ENCODE measurements around the gene ZFP36L1. TPM values are rescaled to one million over a fixed set of nuclear protein-coding genes. Genes with fewer than 3 reads are reported as not detected.

ZFP36L1 gene
- total and polyA plus RNA-seq, 2 of the 13 experiments (the other 11 are each of a cell fraction or from before 2014, with no cell fraction given): 7.4 to 10.2 TPM

DNA sequence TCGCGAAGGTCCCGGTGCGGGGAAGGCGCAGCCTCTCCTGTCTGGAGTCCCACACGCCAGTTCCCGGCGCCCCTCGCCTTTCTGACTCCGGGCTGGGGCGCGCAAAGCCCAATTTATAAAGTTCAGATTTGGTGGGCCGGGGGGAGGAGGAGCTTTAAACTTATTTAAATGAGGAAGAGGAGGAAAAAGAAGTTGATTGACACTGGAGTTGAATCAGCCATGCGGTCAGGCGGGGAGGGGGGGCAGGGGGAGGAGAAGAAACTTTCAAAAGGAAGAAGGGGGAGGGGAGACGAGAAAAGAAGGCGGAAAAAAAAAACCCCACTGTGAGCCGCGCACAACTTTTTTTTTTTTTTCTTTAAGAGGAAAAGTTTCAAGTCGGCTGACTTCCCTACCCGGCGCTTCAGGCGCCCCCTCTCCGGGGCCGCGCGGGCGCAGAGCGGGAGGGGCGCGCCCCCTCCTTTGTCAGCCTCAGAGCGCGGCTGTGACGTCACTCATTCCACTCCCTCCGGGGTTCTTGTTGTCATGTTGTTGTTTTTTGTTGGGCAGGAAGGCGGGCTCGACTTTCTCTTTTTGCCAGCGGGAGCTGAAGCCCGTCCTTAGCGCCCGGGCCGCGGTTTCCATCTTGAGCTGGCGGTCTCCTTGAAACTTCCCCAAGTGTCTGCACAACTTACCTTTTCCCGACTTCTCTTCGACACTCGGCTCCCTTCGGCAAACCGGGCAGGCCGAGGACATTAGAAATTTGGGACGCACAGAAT lies at the start of gene ZFP36L1 (continued):
- TF ChIP-seq ESRRA (CRISPR knock-in tag; IDR thresholded peaks at IDR 0.05; ENCODE audit: low read depth): no peak
- no peak for TF ChIP-seq HMGA1 (CRISPR knock-in tag; conservative IDR thresholded peaks at IDR 0.05)
- TF ChIP-seq SOX6 (IDR thresholded peaks at IDR 0.05): no peak
- TF ChIP-seq SOX6 (CRISPR knock-in tag; IDR thresholded peaks at IDR 0.05): no peak; the same call in none of the 2 replicates
- TF ChIP-seq ZNF7 (CRISPR knock-in tag; IDR thresholded peaks at IDR 0.05): no peak
- 0 out of 2 replicates have a peak, but pooled peaks have one; percentile 11 for TF ChIP-seq SALL1 (CRISPR knock-in tag; IDR thresholded peaks at IDR 0.05)
- TF ChIP-seq ZNF790 (CRISPR knock-in tag; IDR thresholded peaks at IDR 0.05; ENCODE audit: borderline replicate concordance): no peak
- no peak; the same call in 1 of the 2 replicates for TF ChIP-seq RXRA (CRISPR knock-in tag; IDR thresholded peaks at IDR 0.05)
- TF ChIP-seq, protein P1, sequence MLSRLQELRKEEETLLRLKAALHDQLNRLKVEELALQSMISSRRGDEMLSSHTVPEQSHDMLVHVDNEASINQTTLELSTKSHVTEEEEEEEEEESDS (CRISPR knock-in tag; IDR thresholded peaks at IDR 0.05; ENCODE audit: borderline replicate concordance): no peak
- no peak for TF ChIP-seq NR3C1 (CRISPR knock-in tag; IDR thresholded peaks at IDR 0.05)
- TF ChIP-seq ZNF891 (CRISPR knock-in tag; IDR thresholded peaks at IDR 0.05): no peak
- TF ChIP-seq, protein P2, sequence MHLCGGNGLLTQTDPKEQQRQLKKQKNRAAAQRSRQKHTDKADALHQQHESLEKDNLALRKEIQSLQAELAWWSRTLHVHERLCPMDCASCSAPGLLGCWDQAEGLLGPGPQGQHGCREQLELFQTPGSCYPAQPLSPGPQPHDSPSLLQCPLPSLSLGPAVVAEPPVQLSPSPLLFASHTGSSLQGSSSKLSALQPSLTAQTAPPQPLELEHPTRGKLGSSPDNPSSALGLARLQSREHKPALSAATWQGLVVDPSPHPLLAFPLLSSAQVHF (CRISPR knock-in tag; IDR thresholded peaks at IDR 0.05): no peak
- TF ChIP-seq, protein P3, sequence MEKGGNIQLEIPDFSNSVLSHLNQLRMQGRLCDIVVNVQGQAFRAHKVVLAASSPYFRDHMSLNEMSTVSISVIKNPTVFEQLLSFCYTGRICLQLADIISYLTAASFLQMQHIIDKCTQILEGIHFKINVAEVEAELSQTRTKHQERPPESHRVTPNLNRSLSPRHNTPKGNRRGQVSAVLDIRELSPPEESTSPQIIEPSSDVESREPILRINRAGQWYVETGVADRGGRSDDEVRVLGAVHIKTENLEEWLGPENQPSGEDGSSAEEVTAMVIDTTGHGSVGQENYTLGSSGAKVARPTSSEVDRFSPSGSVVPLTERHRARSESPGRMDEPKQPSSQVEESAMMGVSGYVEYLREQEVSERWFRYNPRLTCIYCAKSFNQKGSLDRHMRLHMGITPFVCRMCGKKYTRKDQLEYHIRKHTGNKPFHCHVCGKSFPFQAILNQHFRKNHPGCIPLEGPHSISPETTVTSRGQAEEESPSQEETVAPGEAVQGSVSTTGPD (CRISPR knock-in tag; IDR thresholded peaks at IDR 0.05): 0 out of 2 replicates have a peak, but pooled peaks have one; percentile 29
- no peak for TF ChIP-seq NR2F6 (IDR thresholded peaks at IDR 0.05)
- TF ChIP-seq NR2F6 (CRISPR knock-in tag; IDR thresholded peaks at IDR 0.05): no peak
- TF ChIP-seq ZSCAN9 (CRISPR knock-in tag; IDR thresholded peaks at IDR 0.05; ENCODE audit: borderline replicate concordance): no peak
- peak; percentile 15 for TF ChIP-seq ASH2L (IDR thresholded peaks at IDR 0.05; ENCODE audit: insufficient read length, low read depth, low read length)
- 0 out of 2 replicates have a peak, but pooled peaks have one; percentile 35 for TF ChIP-seq SMAD9 (CRISPR knock-in tag; IDR thresholded peaks at IDR 0.05)
- peak; percentile 26; the same call in 1 of the 2 replicates for TF ChIP-seq FOXA3 (CRISPR knock-in tag; IDR thresholded peaks at IDR 0.05)
- no peak for TF ChIP-seq ZMYM2 (CRISPR knock-in tag; IDR thresholded peaks at IDR 0.05)
- no peak for TF ChIP-seq ZNF83 (CRISPR knock-in tag; IDR thresholded peaks at IDR 0.05; ENCODE audit: borderline replicate concordance)
- TF ChIP-seq IRX3 (CRISPR knock-in tag; IDR thresholded peaks at IDR 0.05; ENCODE audit: borderline replicate concordance, low read depth): no peak; the same call in 1 of the 2 replicates
- TF ChIP-seq ZNF205 (CRISPR knock-in tag; IDR thresholded peaks at IDR 0.05): no peak
- TF ChIP-seq ZNF326 (CRISPR knock-in tag; IDR thresholded peaks at IDR 0.05; ENCODE audit: borderline replicate concordance): no peak
- no peak for TF ChIP-seq MYC (CRISPR knock-in tag; IDR thresholded peaks at IDR 0.05; ENCODE audit: borderline replicate concordance)
- 0 out of 2 replicates have a peak, but pooled peaks have one; percentile 18 for TF ChIP-seq ZNF264 (CRISPR knock-in tag; IDR thresholded peaks at IDR 0.05)
- no peak for TF ChIP-seq RAD21 (CRISPR knock-in tag; IDR thresholded peaks at IDR 0.05)
- TF ChIP-seq PHB2 (IDR thresholded peaks at IDR 0.05; ENCODE audit: partially characterized antibody): no peak
- TF ChIP-seq, protein P4, sequence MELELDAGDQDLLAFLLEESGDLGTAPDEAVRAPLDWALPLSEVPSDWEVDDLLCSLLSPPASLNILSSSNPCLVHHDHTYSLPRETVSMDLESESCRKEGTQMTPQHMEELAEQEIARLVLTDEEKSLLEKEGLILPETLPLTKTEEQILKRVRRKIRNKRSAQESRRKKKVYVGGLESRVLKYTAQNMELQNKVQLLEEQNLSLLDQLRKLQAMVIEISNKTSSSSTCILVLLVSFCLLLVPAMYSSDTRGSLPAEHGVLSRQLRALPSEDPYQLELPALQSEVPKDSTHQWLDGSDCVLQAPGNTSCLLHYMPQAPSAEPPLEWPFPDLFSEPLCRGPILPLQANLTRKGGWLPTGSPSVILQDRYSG (CRISPR knock-in tag; IDR thresholded peaks at IDR 0.05): no peak
- TF ChIP-seq KLF11 (CRISPR knock-in tag; IDR thresholded peaks at IDR 0.05): no peak
- TF ChIP-seq ZNF737 (CRISPR knock-in tag; IDR thresholded peaks at IDR 0.05; ENCODE audit: borderline replicate concordance): no peak
- peak; percentile 13; the same call in 1 of the 2 replicates for TF ChIP-seq NFYB (CRISPR knock-in tag; IDR thresholded peaks at IDR 0.05)

Data from HepG2 (cell line).